Stimulated activated CD4-positive, alpha-beta T cell treated with anti-CD3 and anti-CD28 coated beads, Interleukin-15, amount 100 ng/mL, for 1 hour (primary cell): Measurements from ENCODE around the gene SLC35F1.

Experiments
- DNase-seq, 2 donors: peaks; one replicate each; pipeline ENCODE4 v3.0.0-alpha.2; 2020; ENCODE audit warnings: low read depth in 1 of 2, low spot score in 1 of 2

The SLC35F1 gene

GRCh38 chr6:118252474-118252873 is 345.4 kb downstream of the SLC35F1 start:
- DNase-seq, result no peak

- DNase-seq, result no peak
These were observed 346.7 kb downstream of the SLC35F1 start for GRCh38 chr6:118253741-118254140.

GRCh38 chr6:118260833-118261232 is 353.8 kb downstream of the SLC35F1 start:
- DNase-seq, result no peak

- no peak for DNase-seq
These were observed 356.9 kb downstream of the SLC35F1 start for GRCh38 chr6:118263921-118264486.

- no peak for DNase-seq
These were observed 362.6 kb downstream of the SLC35F1 start for GRCh38 chr6:118269659-118270058.

- DNase-seq, result no peak
These were observed 370.6 kb downstream of the SLC35F1 start for GRCh38 chr6:118277631-118278030.

- DNase-seq, result no peak
These were observed 373.1 kb downstream of the SLC35F1 start for GRCh38 chr6:118280210-118280609.

- DNase-seq, result no peak
These were observed 374.2 kb downstream of the SLC35F1 start for GRCh38 chr6:118281291-118281690.

- DNase-seq, result no peak
These were observed 376.7 kb downstream of the SLC35F1 start for GRCh38 chr6:118283766-118284165.

- DNase-seq, result no peak
These were observed 377.8 kb downstream of the SLC35F1 start for GRCh38 chr6:118284736-118285360.

GRCh38 chr6:118285791-118286190 is 378.7 kb downstream of the SLC35F1 start:
- no peak for DNase-seq

- DNase-seq, result no peak
These were observed 381.5 kb downstream of the SLC35F1 start for GRCh38 chr6:118288355-118289124.

GRCh38 chr6:118292558-118292957 is 385.5 kb downstream of the SLC35F1 start:
- no peak for DNase-seq

- DNase-seq, result no peak
These were observed 387.8 kb downstream of the SLC35F1 start for GRCh38 chr6:118294906-118295305.

- no peak for DNase-seq
These were observed 388.3 kb downstream of the SLC35F1 start for GRCh38 chr6:118295336-118295735.

- DNase-seq, result no peak
These were observed 389.3 kb downstream of the SLC35F1 start for GRCh38 chr6:118296129-118296901.

- no peak for DNase-seq
These were observed 390.8 kb downstream of the SLC35F1 start for GRCh38 chr6:118297821-118298220.

GRCh38 chr6:118298476-118299427 is 391.7 kb downstream of the SLC35F1 start:
- DNase-seq, result no peak

- DNase-seq, result no peak
These were observed 392.4 kb downstream of the SLC35F1 start for GRCh38 chr6:118299457-118299856.

- DNase-seq, result no peak
These were observed 397.3 kb downstream of the SLC35F1 start for GRCh38 chr6:118304321-118304720.

GRCh38 chr6:118305081-118305480 is 398.0 kb downstream of the SLC35F1 start:
- DNase-seq, result no peak
